Tibial artery (tissue), 4 donors: ENCODE results near the gene DLG2.
"Not testable (repeated sequence)": the region's sequence is repeated elsewhere in the genome, so short reads cannot be mapped to it uniquely, and the experiment has no call there.

Experiments
- DNase-seq, 2 donors: peaks; one replicate each; pipeline ENCODE4 v3.0.0-alpha.2; 2019
- H3K27ac ChIP-seq, 2 donors: fragments of 200-600 bp; sonication (generic) in 1 of 2; 1 replicate in 1 of 2; 2 replicates in 1 of 2; pipeline ENCODE4 v1.5.1; 2018 to 2019; ENCODE audit warnings: mild to moderate bottlenecking in 1 of 2
- H3K27me3 ChIP-seq, 2 donors: fragments of 200-600 bp; sonication (generic) in 1 of 2; one replicate each; pipeline versions ENCODE4 v1.5.1 to v1.6.0; 2016 to 2019
- H3K36me3 ChIP-seq, 3 donors: fragments of 200-600 bp; sonication (generic) in 2 of 3; one replicate each; pipeline ENCODE4 v1.5.1; 2016 to 2019; ENCODE audit warnings: mild to moderate bottlenecking in 2 of 3
- H3K4me1 ChIP-seq, 4 donors: fragments of 200-600 bp; sonication (generic) in 2 of 4; 1 replicate in 3 of 4; 2 replicates in 1 of 4; pipeline ENCODE4 v1.5.1; 2016 to 2019
- H3K4me3 ChIP-seq, 2 donors: fragments of 200-600 bp; sonication (generic) in 1 of 2; 1 replicate in 1 of 2; 2 replicates in 1 of 2; pipeline ENCODE4 v1.5.1; 2018 to 2019; ENCODE audit warnings: mild to moderate bottlenecking in 2 of 2
- H3K9me3 ChIP-seq, 3 donors: fragments of 200-600 bp; sonication (generic) in 1 of 3; one replicate each; pipeline ENCODE4 v1.5.1; 2016 to 2019
- CTCF ChIP-seq, 2 experiments: fragments of 200-600 bp in 1 of 2; fragments of 450-650 bp in 1 of 2; IDR thresholded peaks; one replicate each; pipeline ENCODE4 v1.5.1; 2017 to 2019; ENCODE audit warnings: antibody characterized with exemption in 2 of 2, mild to moderate bottlenecking in 1 of 2, moderate library complexity in 1 of 2
- intact Hi-C: fragments of 100-400 bp; cut with DNase I; formaldehyde crosslinking; loops from one replicate; pipeline ENCODE4 v1.15.0; 2023; ENCODE audit warnings: low total_unique reads

DLG2 gene

GRCh38 chr11:84990141-84990540 lies 637.0 kb downstream of the DLG2 start:
- DNase-seq: no peak
- Histone ChIP-seq H3K4me1 (no peaks in the 10 kb centered on the region), H3K36me3 (no peaks in the 10 kb centered on the region), H3K4me3 (no peak overlapping the region), H3K27me3 (no peaks in the 10 kb centered on the region), H3K9me3 (peaks cover 0 to 5% (median 0%) of the 10 kb centered on the region in 3 donors), H3K27ac (no peak overlapping the region)
- intact Hi-C loops: no loop called here
- no peak for TF ChIP-seq CTCF (IDR thresholded peaks at IDR 0.05)

GRCh38 chr11:84987686-84988187 lies 639.4 kb downstream of the DLG2 start:
- DNase-seq, H3K36me3 ChIP-seq, intact Hi-C loops, H3K27ac ChIP-seq, H3K4me1 ChIP-seq, H3K4me3 ChIP-seq, H3K27me3 ChIP-seq: not testable (repeated sequence)
- H3K9me3 ChIP-seq: peaks cover 0 to 12% (median 0%) of the 10 kb centered on the region in 3 donors

GRCh38 chr11:84981301-84981700 lies 645.8 kb downstream of the DLG2 start:
- H3K4me1 ChIP-seq: no peaks in the 10 kb centered on the region
- TF ChIP-seq CTCF (IDR thresholded peaks at IDR 0.05): no peak
- DNase-seq: no peak
- no peaks in the 10 kb centered on the region for H3K27me3 ChIP-seq
- H3K9me3 ChIP-seq: peaks cover 0 to 12% (median 0%) of the 10 kb centered on the region in 3 donors
- no peak overlapping the region for H3K27ac ChIP-seq
- no peak overlapping the region for H3K4me3 ChIP-seq
- intact Hi-C loops: no loop called here
- H3K36me3 ChIP-seq: no peaks in the 10 kb centered on the region

GRCh38 chr11:84969103-84969502 lies 658.0 kb downstream of the DLG2 start:
- H3K27me3 ChIP-seq: no peaks in the 10 kb centered on the region
- no peaks in the 10 kb centered on the region for H3K9me3 ChIP-seq
- TF ChIP-seq CTCF (IDR thresholded peaks at IDR 0.05): no peak
- H3K4me1 ChIP-seq: peaks cover 0 to 12% (median 0%) of the 10 kb centered on the region in 4 donors
- intact Hi-C loops: no loop called here
- H3K4me3 ChIP-seq: no peak overlapping the region
- H3K36me3 ChIP-seq: no peaks in the 10 kb centered on the region
- DNase-seq: peak; percentile 22 to 66
- peak overlapping the region in 1 of 2 donors; percentile 27 for H3K27ac ChIP-seq

- peaks cover 0 to 12% (median 0%) of the 10 kb centered on the region in 4 donors for H3K4me1 ChIP-seq
- intact Hi-C loops: no loop called here
- no peaks in the 10 kb centered on the region for H3K36me3 ChIP-seq
- no peak for DNase-seq
- H3K9me3 ChIP-seq: no peaks in the 10 kb centered on the region
- H3K27me3 ChIP-seq: no peaks in the 10 kb centered on the region
- no peak for TF ChIP-seq CTCF (IDR thresholded peaks at IDR 0.05)
- H3K27ac ChIP-seq: no peak overlapping the region
- H3K4me3 ChIP-seq: no peak overlapping the region
These were observed 661.7 kb downstream of the DLG2 start for GRCh38 chr11:84965484-84965883.

- Histone ChIP-seq H3K36me3 (no peaks in the 10 kb centered on the region), H3K4me1 (peaks cover 0 to 9% (median 3%) of the 10 kb centered on the region in 4 donors), H3K27me3 (no peaks in the 10 kb centered on the region), H3K9me3 (no peaks in the 10 kb centered on the region), H3K4me3 (no peak overlapping the region), H3K27ac (no peak overlapping the region)
- TF ChIP-seq CTCF (IDR thresholded peaks at IDR 0.05): no peak
- intact Hi-C loops: no loop called here
- no peak for DNase-seq
These were observed 663.9 kb downstream of the DLG2 start for GRCh38 chr11:84963240-84963639.
